Breast epithelium (tissue), 4 donors: ENCODE measurements around the gene ME3. TPM values are rescaled to one million over a fixed set of nuclear protein-coding genes. Genes with fewer than 3 reads are reported as not detected.
"Not testable (repeated sequence)": the region's sequence is repeated elsewhere in the genome, so short reads cannot be mapped to it uniquely, and the experiment has no call there.

Source experiments
- DNase-seq, 2 donors: peaks; one replicate each; pipeline ENCODE4 v3.0.0-alpha.2; 2019; ENCODE audit warnings: low spot score in 2 of 2
- H3K27ac ChIP-seq, 2 donors: fragments of 200-600 bp; sonication (generic) in 1 of 2; one replicate each; pipeline ENCODE4 v1.5.1; 2016 to 2019; ENCODE audit warnings: mild to moderate bottlenecking in 1 of 2
- H3K27me3 ChIP-seq, 2 donors: fragments of 200-600 bp; sonication (generic) in 1 of 2; one replicate each; pipeline versions ENCODE4 v1.5.1 to v1.6.0; 2017 to 2019; ENCODE audit warnings: control low read depth in 1 of 2, mild to moderate bottlenecking in 1 of 2
- H3K36me3 ChIP-seq: fragments of 200-600 bp; one replicate; pipeline ENCODE4 v1.5.1; 2019
- H3K4me1 ChIP-seq, 2 donors: fragments of 200-600 bp; sonication (generic); one replicate each; pipeline ENCODE4 v1.5.1; 2016 to 2019; ENCODE audit warnings: control low read depth in 1 of 2
- H3K4me3 ChIP-seq, 3 donors: fragments of 200-600 bp; sonication (generic); 1 replicate in 2 of 3; 2 replicates in 1 of 3; pipeline ENCODE4 v1.5.1; 2016 to 2019; ENCODE audit warnings: mild to moderate bottlenecking in 3 of 3, moderate library complexity in 2 of 3
- H3K9me3 ChIP-seq, 2 donors: fragments of 200-600 bp; sonication (generic) in 1 of 2; one replicate each; pipeline ENCODE4 v1.5.1; 2016 to 2019; ENCODE audit warnings: control low read depth in 1 of 2
- POLR2A ChIP-seq: fragments of 450-650 bp; IDR thresholded peaks from one replicate; pipeline ENCODE4 v1.6.1; 2016; ENCODE audit warnings: antibody characterized with exemption, mild to moderate bottlenecking, moderate library complexity
- POLR2AphosphoS5 ChIP-seq, 3 donors: sonication (generic); formaldehyde crosslinking; IDR thresholded peaks; one replicate each; pipeline ENCODE4 v1.6.1; 2017; ENCODE audit warnings: antibody characterized with exemption in 3 of 3
- intact Hi-C: fragments of 100-400 bp; cut with DNase I; formaldehyde crosslinking; loops from one replicate; pipeline ENCODE4 v1.15.1; 2023; ENCODE audit warnings: low total_unique reads
- total RNA-seq, 3 donors: library from RNA; depleted of rRNA; stranded (reverse); fragments of >200 nt; gene quantifications; one replicate each; pipeline ENCODE4 v1.1.0, GENCODE V29; 2016
- TF ChIP-seq, protein P1 (sequence below), 3 donors: fragments of 450-650 bp; IDR thresholded peaks; one replicate each; pipeline ENCODE4 v1.5.1; 2016 to 2017; ENCODE audit warnings: antibody characterized with exemption in 3 of 3, mild to moderate bottlenecking in 3 of 3, moderate library complexity in 3 of 3

Gene ME3
- total RNA-seq, 3 donors from 2014 or later = 53.0 to 68.5 (median 56.3) TPM

DNA sequence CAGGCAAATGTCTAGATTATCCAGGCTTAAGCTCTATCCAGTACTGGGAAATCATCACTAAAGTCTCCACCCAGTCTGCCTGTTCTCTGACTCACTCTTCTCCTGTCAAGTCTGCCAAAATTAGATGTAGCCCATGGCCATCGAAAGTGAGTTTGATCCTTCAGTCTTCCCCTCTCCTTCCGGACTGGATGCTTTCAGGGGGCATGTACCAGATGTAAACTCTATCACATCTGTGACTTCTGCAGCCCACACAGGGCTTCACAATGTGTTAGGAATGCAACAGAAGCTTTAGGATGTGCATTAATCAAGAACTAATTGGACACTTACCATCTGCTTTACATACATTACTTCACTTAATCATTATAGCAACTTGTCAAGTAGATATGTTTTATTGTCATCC, 12.3 kb downstream of the ME3 start:
- no peak overlapping the region for H3K4me3 ChIP-seq
- no peak for TF ChIP-seq POLR2AphosphoS5 (IDR thresholded peaks at IDR 0.05)
- TF ChIP-seq, protein P1, sequence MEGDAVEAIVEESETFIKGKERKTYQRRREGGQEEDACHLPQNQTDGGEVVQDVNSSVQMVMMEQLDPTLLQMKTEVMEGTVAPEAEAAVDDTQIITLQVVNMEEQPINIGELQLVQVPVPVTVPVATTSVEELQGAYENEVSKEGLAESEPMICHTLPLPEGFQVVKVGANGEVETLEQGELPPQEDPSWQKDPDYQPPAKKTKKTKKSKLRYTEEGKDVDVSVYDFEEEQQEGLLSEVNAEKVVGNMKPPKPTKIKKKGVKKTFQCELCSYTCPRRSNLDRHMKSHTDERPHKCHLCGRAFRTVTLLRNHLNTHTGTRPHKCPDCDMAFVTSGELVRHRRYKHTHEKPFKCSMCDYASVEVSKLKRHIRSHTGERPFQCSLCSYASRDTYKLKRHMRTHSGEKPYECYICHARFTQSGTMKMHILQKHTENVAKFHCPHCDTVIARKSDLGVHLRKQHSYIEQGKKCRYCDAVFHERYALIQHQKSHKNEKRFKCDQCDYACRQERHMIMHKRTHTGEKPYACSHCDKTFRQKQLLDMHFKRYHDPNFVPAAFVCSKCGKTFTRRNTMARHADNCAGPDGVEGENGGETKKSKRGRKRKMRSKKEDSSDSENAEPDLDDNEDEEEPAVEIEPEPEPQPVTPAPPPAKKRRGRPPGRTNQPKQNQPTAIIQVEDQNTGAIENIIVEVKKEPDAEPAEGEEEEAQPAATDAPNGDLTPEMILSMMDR (IDR thresholded peaks at IDR 0.05) = no peak
- intact Hi-C loops = no loop called here

DNA sequence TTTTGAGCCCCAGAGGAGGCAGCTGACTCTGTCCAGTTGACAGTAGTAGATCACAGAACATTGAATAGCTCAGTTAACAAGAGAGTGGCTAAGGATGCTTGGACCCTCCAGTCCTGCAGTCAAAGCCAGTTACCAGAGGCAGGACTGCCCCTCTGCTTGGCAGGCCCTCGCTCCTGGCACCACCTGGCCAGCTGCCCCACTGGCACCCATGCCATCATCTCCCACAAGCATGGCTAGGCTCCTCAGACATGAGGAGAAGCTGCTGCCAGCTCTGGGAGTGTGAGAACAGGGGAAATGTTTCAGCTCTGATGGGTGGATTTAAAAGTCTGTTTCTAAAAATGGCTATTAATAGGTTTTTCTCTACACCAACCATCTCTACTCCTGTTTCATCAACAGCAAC, 13.9 kb downstream of the ME3 start:
- TF ChIP-seq, protein P1 (IDR thresholded peaks at IDR 0.05) = no peak
- TF ChIP-seq POLR2AphosphoS5 (IDR thresholded peaks at IDR 0.05) (no peak), POLR2A (no peak)
- no peak overlapping the region for H3K4me3 ChIP-seq
- no peaks in the 10 kb centered on the region for H3K9me3 ChIP-seq
- H3K36me3 ChIP-seq = no peaks in the 10 kb centered on the region
- no peaks in the 10 kb centered on the region for H3K4me1 ChIP-seq
- no peak overlapping the region for H3K27ac ChIP-seq
- intact Hi-C loops = no loop called here
- DNase-seq = no peak
- H3K27me3 ChIP-seq = no peaks in the 10 kb centered on the region

More for the DNA sequence above, 12.3 kb downstream of the ME3 start:
- Histone ChIP-seq H3K4me1 (no peaks in the 10 kb centered on the region), H3K9me3 (no peaks in the 10 kb centered on the region), H3K27ac (no peak overlapping the region), H3K36me3 (no peaks in the 10 kb centered on the region), H3K27me3 (no peaks in the 10 kb centered on the region)
- no peak for DNase-seq

DNA sequence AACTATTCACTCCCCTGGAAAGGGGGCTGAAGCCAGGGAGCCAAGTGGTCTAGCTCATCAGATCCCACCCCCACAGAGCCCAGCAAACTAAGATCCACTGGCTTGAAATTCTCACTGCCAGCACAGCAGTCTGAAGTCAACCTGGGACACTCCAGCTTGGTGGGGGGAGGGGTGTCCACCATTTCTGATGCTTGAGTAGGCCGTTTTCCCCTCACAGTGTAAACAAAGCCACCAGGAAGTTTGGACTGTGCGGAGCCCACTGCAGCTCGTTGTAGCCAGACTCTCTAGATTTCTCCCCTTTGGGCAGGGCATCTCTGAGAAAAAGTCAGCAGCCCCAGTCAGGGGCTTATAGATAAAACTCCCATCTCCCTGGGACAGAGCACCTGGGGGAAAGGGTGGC, 27.2 kb downstream of the ME3 start:
- H3K27me3 ChIP-seq, H3K9me3 ChIP-seq, DNase-seq, H3K4me1 ChIP-seq, H3K36me3 ChIP-seq, intact Hi-C loops, H3K4me3 ChIP-seq, H3K27ac ChIP-seq: not testable (repeated sequence)

DNA sequence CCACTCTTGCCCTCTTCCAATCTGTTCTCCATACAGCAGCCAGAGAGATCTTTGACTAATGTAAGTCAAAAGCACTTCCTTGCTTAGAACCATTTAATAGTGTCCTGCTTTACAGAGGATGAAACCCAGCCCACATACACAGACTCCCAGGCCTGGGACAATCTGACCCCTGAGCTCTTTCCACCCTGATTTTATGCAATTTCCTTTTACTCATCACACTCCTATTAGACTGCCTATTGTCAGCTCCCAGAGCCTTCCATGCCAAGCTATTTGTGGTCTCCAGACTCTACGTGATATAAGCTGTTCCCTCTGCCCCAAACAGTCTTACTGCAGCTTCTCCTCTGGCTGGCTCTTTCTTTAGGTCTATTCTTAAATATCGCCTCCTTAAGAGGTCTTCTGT, 28.1 kb downstream of the ME3 start:
- H3K9me3 ChIP-seq = no peaks in the 10 kb centered on the region
- no peaks in the 10 kb centered on the region for H3K27me3 ChIP-seq
- TF ChIP-seq POLR2AphosphoS5 (IDR thresholded peaks at IDR 0.05) (no peak), POLR2A (no peak)
- TF ChIP-seq, protein P1 (IDR thresholded peaks at IDR 0.05) = no peak
- intact Hi-C loops = no loop called here
- H3K36me3 ChIP-seq = no peaks in the 10 kb centered on the region
- DNase-seq = no peak
- no peaks in the 10 kb centered on the region for H3K4me1 ChIP-seq
- no peak overlapping the region for H3K4me3 ChIP-seq
- H3K27ac ChIP-seq = peak overlapping the region in 1 of 2 donors; percentile 7

DNA sequence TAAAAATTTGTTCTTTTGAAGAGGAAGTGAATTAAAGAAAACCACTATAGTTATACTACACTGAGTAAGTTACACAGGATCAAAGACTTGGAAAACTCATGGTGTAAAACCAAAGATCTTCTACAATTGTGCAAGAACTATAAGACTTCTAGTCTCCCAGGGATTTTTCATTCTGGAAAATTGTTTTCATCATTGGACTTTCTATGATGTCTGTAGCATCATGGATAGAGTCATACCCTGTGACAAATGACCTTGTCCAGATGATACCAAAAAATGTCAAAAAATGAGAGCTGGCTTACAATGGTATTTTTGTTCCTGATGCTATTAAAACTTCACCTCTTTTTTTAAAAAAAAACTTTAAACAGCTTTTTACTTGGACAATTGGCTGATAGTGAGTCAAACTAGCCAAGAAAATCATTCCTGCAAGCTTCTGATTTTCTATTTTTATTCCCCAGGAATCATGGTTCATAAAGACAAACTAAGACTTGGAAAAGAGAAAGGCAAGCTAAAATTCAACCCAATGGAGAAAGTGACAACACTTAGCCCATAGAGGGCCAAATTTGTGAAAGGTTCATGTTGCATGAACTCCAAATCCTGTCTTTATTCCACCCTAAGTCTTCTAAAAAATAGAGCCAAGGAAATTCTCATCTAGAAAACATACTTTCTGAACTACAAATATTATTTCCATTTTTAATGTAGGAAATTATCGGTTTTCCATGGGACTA, 30.7 kb downstream of the ME3 start:
- no peaks in the 10 kb centered on the region for H3K9me3 ChIP-seq
- H3K4me3 ChIP-seq = no peak overlapping the region
- H3K27ac ChIP-seq = no peak overlapping the region
- H3K27me3 ChIP-seq = no peaks in the 10 kb centered on the region
- intact Hi-C loops = no loop called here
- no peaks in the 10 kb centered on the region for H3K36me3 ChIP-seq
- TF ChIP-seq POLR2A = no peak
- TF ChIP-seq, protein P1 (IDR thresholded peaks at IDR 0.05) = no peak
- TF ChIP-seq POLR2AphosphoS5 (IDR thresholded peaks at IDR 0.05) = no peak
- H3K4me1 ChIP-seq = no peaks in the 10 kb centered on the region
- no peak for DNase-seq
